Heart right ventricle (tissue), 16 donors: Measurements from ENCODE around the gene ACBD4. TPM values are rescaled to one million over a fixed set of nuclear protein-coding genes. Genes with fewer than 3 reads are reported as not detected.

Experiments
- ATAC-seq, 8 donors: fragments of 200-7000 bp; cut with Tn5 transposase; one replicate each; pipeline ENCODE4 v1.9.1; 2020; ENCODE audit warnings: mild to moderate bottlenecking in 8 of 8, moderate library complexity in 8 of 8, moderate number of reproducible peaks in 1 of 8
- DNase-seq, 2 donors: peaks; one replicate each; pipeline ENCODE4 v3.0.0-alpha.2; 2020
- H3K27ac ChIP-seq, 10 donors: fragments of 200-600 bp; sonication (generic) in 2 of 10; one replicate each; pipeline versions ENCODE4 v1.5.0 to v1.8.0; 2020 to 2022; ENCODE audit warnings: mild to moderate bottlenecking in 3 of 10
- H3K27me3 ChIP-seq, 7 donors: fragments of 200-600 bp; one replicate each; pipeline ENCODE4 v1.8.0; 2021 to 2022; ENCODE audit warnings: mild to moderate bottlenecking in 2 of 7
- H3K36me3 ChIP-seq, 9 donors: fragments of 200-600 bp; sonication (generic) in 1 of 9; one replicate each; pipeline versions ENCODE4 v1.5.0 to v1.8.0; 2020 to 2022; ENCODE audit warnings: mild to moderate bottlenecking in 2 of 9
- H3K4me1 ChIP-seq, 9 donors: fragments of 200-600 bp; sonication (generic) in 1 of 9; one replicate each; pipeline versions ENCODE4 v1.5.0 to v1.8.0; 2020 to 2022; ENCODE audit warnings: mild to moderate bottlenecking in 4 of 9
- H3K4me3 ChIP-seq, 10 donors: fragments of 200-600 bp; sonication (generic) in 2 of 10; one replicate each; pipeline versions ENCODE4 v1.5.0 to v1.8.0; 2020 to 2022; ENCODE audit warnings: mild to moderate bottlenecking in 7 of 10, moderate library complexity in 2 of 10
- H3K9me3 ChIP-seq, 11 donors: fragments of 200-600 bp in 10 of 11; sonication (generic) in 2 of 11; one replicate each; pipeline versions ENCODE4 v1.5.0 to v1.8.0; 2013 to 2022; ENCODE audit warnings: mild to moderate bottlenecking in 2 of 11, control low read depth in 1 of 11, moderate library complexity in 1 of 11
- CTCF ChIP-seq, 9 donors: fragments of 200-600 bp; sonication (generic) in 2 of 9; IDR thresholded peaks; one replicate each; pipeline versions ENCODE4 v1.5.0 to v1.8.0; 2021 to 2022; ENCODE audit warnings: antibody characterized with exemption in 9 of 9, mild to moderate bottlenecking in 5 of 9, moderate library complexity in 1 of 9
- WGBS, 2 donors: extraction: QIAGEN DNeasy Blood & Tissue Kit; methylation state at CpG; one replicate each; pipeline ENCODE4 v1.1.7; 2013; ENCODE audit warnings: inconsistent platforms in 1 of 2; 5-methylcytosine and 5-hydroxymethylcytosine counted together
- intact Hi-C, 10 donors: fragments of 100-400 bp; cut with DNase I; formaldehyde crosslinking; loops; one replicate each; pipeline versions ENCODE4 v1.11.1 to v1.14.2; 2022
- polyA plus RNA-seq, 2 donors: library from polyadenylated mRNA; stranded (reverse); fragments of 200-250 nt; gene quantifications; one replicate each; pipeline ENCODE4 v1.2.3, GENCODE V29; 2013
- total RNA-seq, 10 donors: library from RNA; stranded (reverse); fragmentation: NEBNext Ultra II Directional in 3 of 10; extraction: Animal tissue kit (Norgen Biotek cat#: 25700) in 3 of 10; gene quantifications; one replicate each; pipeline versions ENCODE4 v1.2.1 to v1.2.4, GENCODE V29; 2021 to 2023
- donor health status: Arrhythmogenic right ventricular cardiomyopathy.
- donor health status: ischemic (EF 13 %, LVEDD 7.1; RV severe dilation, severe dysfunction).
- donor health status: healthy with polysubstance abuse.
- donor health status: DM: no; HTN: yes; CAD: no.
- donor health status: DM: no; HTN: no; CAD: no.
- donor health status: ischemic (EF 25% LVEDD 6.9; RV normal size, moderate dysfunction).
- donor health status: ischemic (EF 25% LVEDD 5.7; RV mildly dilated, moderate dysfunction).
- donor health status: healthy.
- donor health status: DM: yes; HTN: yes; CAD: no.
- donor health status: Ischemic cardiomyopathy.
- donor health status: ischemic (EF 35%, LVEDD 5.7; RV mildly dilated, moderate dysfunction).
- donor health status: nonischemic (EF 11% LVEDD 7.7; RV severe dilation, severe dysfunction).
- donor health status: DM: yes; HTN: yes; CAD: no.
- donor health status: PGD.
- donor health status: ischemic (EF 29% LVEDD 5.4; RV normal size, mild dysfunction).
- donor health status: nonischemic (EF 23%, LVEDD 6.1; RV moderate dilation, normal function).

ACBD4 gene
- total and polyA plus RNA-seq, 12 donors = 4.2 to 16.7 (median 7.3) TPM

GRCh38 chr17:45160447-45161287 lies 25.2 kb downstream of the ACBD4 start:
- 0% methylated on average over 48 of the region's 48 CpGs for WGBS, 2 donors
- Histone ChIP-seq H3K4me1 (peaks cover 10 to 55% (median 45%) of the 10 kb centered on the region in 9 donors), H3K9me3 (no peaks in the 10 kb centered on the region), H3K27me3 (no peaks in the 10 kb centered on the region), H3K36me3 (peaks cover 0 to 11% (median 0%) of the 10 kb centered on the region in 9 donors), H3K27ac (peak overlapping the region; percentile 99 to 100 (median 100)), H3K4me3 (peak overlapping the region; percentile 79 to 98 (median 94))
- intact Hi-C loops = loop anchor here in 4 of 10 donors (1.0 to 5.0 kb wide), 3 partner anchors 9 to 37 kb away; partner anchors contain the start of gene HEXIM1 (in 4 of the 4)
- ATAC-seq (peak; percentile 63 to 82 (median 74)), DNase-seq (peak; percentile 75 to 78)
- peak in 5 of 9 donors; percentile 18 to 58 (median 52) for TF ChIP-seq CTCF (IDR thresholded peaks at IDR 0.05)

GRCh38 chr17:45161288-45162024 lies 26.0 kb downstream of the ACBD4 start, which contains the start of gene HEXIM2:
Gene HEXIM2 (plus strand): TSS chr17:45161875. CDS start chr17:45162794, 919 bp downstream.
- DNase-seq = peak; percentile 96 to 99
- ATAC-seq = peak; percentile 94 to 97 (median 97)
- 0% methylated on average over 50 to 53 of the region's 53 CpGs for WGBS, 2 donors
- Histone ChIP-seq H3K27ac (peak within 1 kb of the TSS; percentile 99 to 100 (median 100)), H3K4me1 (peaks cover 10 to 55% (median 39%) of the 10 kb centered on the region in 9 donors), H3K4me3 (peak within 1 kb of the TSS; percentile 79 to 98 (median 94)), H3K9me3 (no peaks in the 10 kb centered on the region), H3K36me3 (peaks cover 0 to 11% (median 0%) of the 10 kb centered on the region in 9 donors), H3K27me3 (no peaks in the 10 kb centered on the region)
- no peak for TF ChIP-seq CTCF (IDR thresholded peaks at IDR 0.05)
- intact Hi-C loops = loop anchor here in 4 of 10 donors (1.0 to 5.0 kb wide), 2 partner anchors 13 to 36 kb away; partner anchors contain the start of gene HEXIM1 (in 4 of the 4)

- 60 to 61% methylated on average over 9 of the region's 9 CpGs for WGBS, 2 donors
- peak overlapping the region in 9 of 10 donors; percentile 10 to 96 (median 49) for H3K4me3 ChIP-seq
- H3K36me3 ChIP-seq = peaks cover 0 to 11% (median 0%) of the 10 kb centered on the region in 9 donors
- no peak for TF ChIP-seq CTCF (IDR thresholded peaks at IDR 0.05)
- no peaks in the 10 kb centered on the region for H3K9me3 ChIP-seq
- DNase-seq (peak in 1 of 2 donors; percentile 30), ATAC-seq (peak in 1 of 8 donors; percentile 15)
- H3K27ac ChIP-seq = peak overlapping the region in 9 of 10 donors; percentile 47 to 100 (median 66)
- peaks cover 10 to 54% (median 39%) of the 10 kb centered on the region in 9 donors for H3K4me1 ChIP-seq
- intact Hi-C loops = loop anchor here in 2 of 10 donors (5.0 kb wide), 1 partner anchor 35 kb away; no protein-coding TSS in a partner anchor
- no peaks in the 10 kb centered on the region for H3K27me3 ChIP-seq
Measured at GRCh38 chr17:45162025-45162687, 26.7 kb downstream of the ACBD4 start.
